Thyroid gland (tissue), 4 donors: ENCODE results near the gene OCA2.

ENCODE experiments used
- POLR2A ChIP-seq, 2 donors: fragments of 450-650 bp; IDR thresholded peaks; one replicate each; pipeline ENCODE4 v1.6.1; 2017; ENCODE audit warnings: antibody characterized with exemption in 2 of 2, mild to moderate bottlenecking in 2 of 2, moderate library complexity in 1 of 2
- TF ChIP-seq, protein P1 (sequence below), 6 experiments: fragments of 200-600 bp in 3 of 6; fragments of 450-650 bp in 3 of 6; sonication (generic) in 3 of 6; IDR thresholded peaks; one replicate each; pipeline ENCODE4 v1.5.1; 2016 to 2019; ENCODE audit warnings: antibody characterized with exemption in 6 of 6, mild to moderate bottlenecking in 2 of 6, inconsistent platforms in 1 of 6, moderate library complexity in 1 of 6

DNA sequence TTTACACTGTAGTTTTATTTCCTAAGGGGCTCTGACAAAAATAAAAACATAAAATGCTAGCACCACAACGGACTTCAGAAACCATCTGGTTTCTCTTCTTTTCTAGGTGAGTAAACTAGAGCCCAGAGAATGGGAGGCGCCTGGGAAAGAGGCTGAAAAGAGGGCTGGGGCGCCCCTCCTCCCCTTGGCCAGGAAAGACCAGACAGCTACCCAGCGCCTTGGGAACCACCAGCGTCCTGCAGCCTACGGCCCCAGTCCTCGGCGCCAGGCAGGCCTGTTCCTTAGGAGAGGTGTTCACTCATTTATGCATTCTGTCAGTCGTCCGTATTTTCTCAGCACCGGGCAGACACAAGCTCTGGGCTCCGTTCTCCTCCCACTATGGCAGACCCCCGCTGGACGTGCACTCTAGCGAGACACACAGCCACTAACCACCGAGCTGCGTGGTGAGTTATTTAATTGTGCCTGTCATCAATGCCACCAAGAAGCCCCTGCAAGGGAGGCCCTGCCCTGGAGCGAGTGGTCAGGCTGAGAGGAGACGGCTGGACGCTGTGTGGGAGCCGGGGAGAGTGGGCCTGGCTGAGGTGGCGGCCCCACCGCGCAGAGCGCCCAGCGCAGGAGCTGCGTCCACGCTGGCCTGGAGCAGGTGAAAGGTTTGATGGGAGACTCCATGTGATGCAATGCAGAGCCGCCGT is 294.4 kb downstream of the OCA2 start:
- TF ChIP-seq, protein P1, sequence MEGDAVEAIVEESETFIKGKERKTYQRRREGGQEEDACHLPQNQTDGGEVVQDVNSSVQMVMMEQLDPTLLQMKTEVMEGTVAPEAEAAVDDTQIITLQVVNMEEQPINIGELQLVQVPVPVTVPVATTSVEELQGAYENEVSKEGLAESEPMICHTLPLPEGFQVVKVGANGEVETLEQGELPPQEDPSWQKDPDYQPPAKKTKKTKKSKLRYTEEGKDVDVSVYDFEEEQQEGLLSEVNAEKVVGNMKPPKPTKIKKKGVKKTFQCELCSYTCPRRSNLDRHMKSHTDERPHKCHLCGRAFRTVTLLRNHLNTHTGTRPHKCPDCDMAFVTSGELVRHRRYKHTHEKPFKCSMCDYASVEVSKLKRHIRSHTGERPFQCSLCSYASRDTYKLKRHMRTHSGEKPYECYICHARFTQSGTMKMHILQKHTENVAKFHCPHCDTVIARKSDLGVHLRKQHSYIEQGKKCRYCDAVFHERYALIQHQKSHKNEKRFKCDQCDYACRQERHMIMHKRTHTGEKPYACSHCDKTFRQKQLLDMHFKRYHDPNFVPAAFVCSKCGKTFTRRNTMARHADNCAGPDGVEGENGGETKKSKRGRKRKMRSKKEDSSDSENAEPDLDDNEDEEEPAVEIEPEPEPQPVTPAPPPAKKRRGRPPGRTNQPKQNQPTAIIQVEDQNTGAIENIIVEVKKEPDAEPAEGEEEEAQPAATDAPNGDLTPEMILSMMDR (IDR thresholded peaks at IDR 0.05) = no peak
- no peak for TF ChIP-seq POLR2A (IDR thresholded peaks at IDR 0.05)
